Adrenal gland (tissue), 12 donors: ENCODE results near the gene RIBC2. TPM values are rescaled to one million over a fixed set of nuclear protein-coding genes. Genes with fewer than 3 reads are reported as not detected.
A peak's percentile ranks its signal among the peaks of the same experiment; 100 is the strongest.

Source experiments
- DNase-seq, 7 donors: peaks; one replicate each; pipeline ENCODE4 v3.0.0-alpha.2; 2019 to 2020
- H3K27ac ChIP-seq, 5 donors: fragments of 200-600 bp; sonication (generic) in 4 of 5; 1 replicate in 3 of 5; 2 replicates in 2 of 5; pipeline versions ENCODE4 v1.5.1 to v1.8.0; 2016 to 2020; ENCODE audit warnings: mild to moderate bottlenecking in 1 of 5
- H3K27me3 ChIP-seq: fragments of 200-600 bp; 2 replicates; pipeline ENCODE4 v1.8.0; 2021
- H3K36me3 ChIP-seq, 2 donors: fragments of 200-600 bp; replicated peaks in 1 of 2; 1 replicate in 1 of 2; 2 replicates in 1 of 2; pipeline versions ENCODE4 v1.5.1 to v1.8.0; 2018 to 2022
- H3K4me1 ChIP-seq, 2 donors: fragments of 200-600 bp; replicated peaks in 1 of 2; 1 replicate in 1 of 2; 2 replicates in 1 of 2; pipeline versions ENCODE4 v1.5.1 to v1.8.0; 2018 to 2021
- H3K4me3 ChIP-seq, 4 donors: fragments of 200-600 bp; sonication (generic) in 3 of 4; one replicate each; pipeline ENCODE4 v1.5.1; 2016 to 2018
- H3K9me3 ChIP-seq, 3 donors: fragments of 200-600 bp; sonication (generic) in 1 of 3; replicated peaks in 1 of 3; 1 replicate in 2 of 3; 2 replicates in 1 of 3; pipeline versions ENCODE4 v1.5.1 to v1.8.0; 2016 to 2021
- CTCF ChIP-seq, 6 experiments: fragments of 450-650 bp in 4 of 6; fragments of 200-600 bp in 2 of 6; sonication (generic) in 1 of 6; IDR thresholded peaks; 1 replicate in 5 of 6; 2 replicates in 1 of 6; pipeline versions ENCODE4 v1.5.1 to v1.8.0; 2016 to 2021; ENCODE audit warnings: antibody characterized with exemption in 6 of 6, mild to moderate bottlenecking in 2 of 6, moderate library complexity in 1 of 6
- POLR2A ChIP-seq, 2 donors: fragments of 450-650 bp; IDR thresholded peaks; one replicate each; pipeline ENCODE4 v1.6.1; 2017; ENCODE audit warnings: antibody characterized with exemption in 2 of 2, mild to moderate bottlenecking in 2 of 2, moderate library complexity in 1 of 2
- WGBS, 4 donors: extraction: QIAGEN DNeasy Blood & Tissue Kit in 2 of 4; methylation state at CpG; one replicate each; pipeline versions ENCODE4 v1.1.5 to v1.1.7; 2013 to 2017; 5-methylcytosine and 5-hydroxymethylcytosine counted together
- intact Hi-C, 2 donors: fragments of 100-400 bp; cut with DNase I; formaldehyde crosslinking; loops; one replicate each; pipeline versions ENCODE4 v1.14.1 to v1.15.0; 2022 to 2023
- polyA plus RNA-seq, 3 donors: library from polyadenylated mRNA; stranded (reverse); fragments of 200-250 nt in 2 of 3; fragments of 350-450 nt in 1 of 3; fragmentation: Illumina TruSeq in 1 of 3; extraction: RNeasy Lipid Tissue Mini Kit (QIAGEN cat#74804) in 1 of 3; gene quantifications; one replicate each; pipeline ENCODE4 v1.2.3, GENCODE V29; 2013 to 2014
- total RNA-seq, 9 donors: library from RNA; depleted of rRNA in 4 of 9; stranded (reverse); fragments of >200 nt in 4 of 9; fragments of 120-200 nt in 1 of 9; fragmentation: NEBNext Ultra II Directional in 1 of 9; extraction: Animal tissue kit (Norgen Biotek cat#: 25700) in 1 of 9; gene quantifications; one replicate each; pipeline versions ENCODE4 v1.1.0 to v1.2.4, GENCODE V29; 2013 to 2023
- donor health status: healthy with polysubstance abuse.
- donor health status: Bipolar disorder and iron deficiency.
- donor health status: DM: yes; HTN: yes; CAD: no.
- donor health status: DM: no; HTN: no; CAD: no.
- donor health status: DM: no; HTN: no; CAD: no.
- donor health status: DM: yes; HTN: yes; CAD: no.

The RIBC2 gene
- total and polyA plus RNA-seq, 12 donors, result 0.14 to 1.3 (median 0.33) TPM; not detected in 2

- no peak overlapping the region for H3K27ac ChIP-seq
- no peaks in the 10 kb centered on the region for H3K36me3 ChIP-seq
- TF ChIP-seq POLR2A (IDR thresholded peaks at IDR 0.05) (no peak), CTCF (IDR thresholded peaks at IDR 0.05) (no peak)
- peak in 4 of 7 donors; percentile 12 to 44 (median 23) for DNase-seq
- intact Hi-C loops, result no loop called here
- H3K9me3 ChIP-seq, result no peaks in the 10 kb centered on the region
- H3K4me1 ChIP-seq, result no peaks in the 10 kb centered on the region
- H3K27me3 ChIP-seq, result no peaks in the 10 kb centered on the region
- 55 to 88% (median 65%) methylated on average over 1 of the region's 1 CpG for WGBS, 4 donors
- H3K4me3 ChIP-seq, result no peak overlapping the region
These were observed 36.8 kb upstream of the RIBC2 start for GRCh38 chr22:45376703-45377102.

GRCh38 chr22:45381348-45381747 lies 32.1 kb upstream of the RIBC2 start:
- no peaks in the 10 kb centered on the region for H3K9me3 ChIP-seq
- H3K4me3 ChIP-seq, result no peak overlapping the region
- no peaks in the 10 kb centered on the region for H3K4me1 ChIP-seq
- H3K27ac ChIP-seq, result no peak overlapping the region
- peaks cover 6% of the 10 kb centered on the region for H3K27me3 ChIP-seq
- H3K36me3 ChIP-seq, result no peaks in the 10 kb centered on the region
- no peak for TF ChIP-seq POLR2A (IDR thresholded peaks at IDR 0.05)
- no peak for TF ChIP-seq CTCF (IDR thresholded peaks at IDR 0.05)
- intact Hi-C loops, result no loop called here
- WGBS, 4 donors, result 75 to 87% (median 86%) methylated on average over 2 of the region's 2 CpGs
- DNase-seq, result no peak

GRCh38 chr22:45389546-45389945 lies 23.9 kb upstream of the RIBC2 start:
- Histone ChIP-seq H3K4me1 (no peaks in the 10 kb centered on the region), H3K27ac (no peak overlapping the region), H3K36me3 (no peaks in the 10 kb centered on the region), H3K27me3 (no peaks in the 10 kb centered on the region), H3K9me3 (no peaks in the 10 kb centered on the region), H3K4me3 (no peak overlapping the region)
- intact Hi-C loops, result no loop called here
- DNase-seq, result no peak
- 81 to 83% (median 83%) methylated on average over 3 of the region's 3 CpGs for WGBS, 4 donors
- TF ChIP-seq POLR2A (IDR thresholded peaks at IDR 0.05), result no peak
- TF ChIP-seq CTCF (IDR thresholded peaks at IDR 0.05), result no peak

- Histone ChIP-seq H3K4me1 (no peaks in the 10 kb centered on the region), H3K36me3 (no peaks in the 10 kb centered on the region), H3K9me3 (no peaks in the 10 kb centered on the region), H3K27ac (no peak overlapping the region), H3K4me3 (no peak overlapping the region), H3K27me3 (no peaks in the 10 kb centered on the region)
- DNase-seq, result no peak
- no peak for TF ChIP-seq CTCF (IDR thresholded peaks at IDR 0.05)
- TF ChIP-seq POLR2A (IDR thresholded peaks at IDR 0.05), result no peak
- 80 to 88% (median 86%) methylated on average over 4 to 5 of the region's 5 CpGs for WGBS, 4 donors
- intact Hi-C loops, result no loop called here
These were observed 15.7 kb upstream of the RIBC2 start for GRCh38 chr22:45397806-45398205.
